ENCODE results near the gene TOR1AIP1.

Gene TOR1AIP1

DNA sequence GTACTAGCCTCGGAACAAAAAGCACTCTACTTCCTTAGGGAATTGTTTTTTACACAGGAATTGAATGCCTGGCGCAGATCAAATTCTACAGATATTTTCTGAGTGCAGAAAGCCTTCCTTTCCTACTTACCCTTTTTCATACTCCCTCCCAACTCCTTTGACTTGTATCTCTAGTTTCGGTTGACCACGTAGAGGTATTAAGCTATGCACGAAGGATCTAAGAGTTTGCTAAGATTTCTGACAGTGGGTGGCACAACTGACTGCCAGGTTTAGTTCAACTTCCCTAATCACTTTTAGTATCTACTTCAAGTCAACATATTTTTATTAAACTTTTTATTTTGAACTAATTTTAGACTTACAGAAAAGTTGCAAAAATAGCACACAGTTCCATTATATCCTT is 9.5 kb upstream of the TOR1AIP1 start:
- Mint-ChIP-seq H3K4me1 (peaks cover 69% of the 10 kb centered on the region), H3K36me3 (peaks cover 5% of the 10 kb centered on the region), H3K9me3 (no peaks in the 10 kb centered on the region), H3K27ac (peak overlapping the region; percentile 65), H3K4me3 (peak overlapping the region; percentile 0), H3K27me3 (no peaks in the 10 kb centered on the region)

DNA sequence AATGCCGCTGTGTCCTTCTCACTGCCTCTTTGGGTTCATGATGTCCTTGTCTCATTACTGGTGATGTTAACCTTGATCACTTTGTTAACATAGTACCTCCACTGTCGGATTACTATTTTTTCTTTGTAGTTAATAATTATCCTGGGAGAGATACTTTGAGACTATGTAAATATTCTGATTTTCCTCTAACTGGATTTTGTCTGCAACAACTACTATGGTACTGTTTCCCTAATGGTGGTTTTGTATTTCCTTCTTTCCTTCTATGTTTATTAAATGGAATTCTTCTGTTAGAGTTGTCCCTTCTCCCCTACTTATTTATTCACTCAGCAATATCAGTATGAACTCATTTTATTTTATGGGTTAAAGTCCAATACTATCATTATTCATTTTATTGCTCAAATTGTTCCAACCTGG is 8.6 kb upstream of the TOR1AIP1 start:
- H3K36me3 Mint-ChIP-seq: peaks cover 4% of the 10 kb centered on the region
- H3K4me1 Mint-ChIP-seq: peaks cover 69% of the 10 kb centered on the region
- H3K9me3 Mint-ChIP-seq: no peaks in the 10 kb centered on the region
- H3K4me3 Mint-ChIP-seq: no peak overlapping the region
- H3K27ac Mint-ChIP-seq: no peak overlapping the region
- H3K27me3 Mint-ChIP-seq: no peaks in the 10 kb centered on the region

DNA sequence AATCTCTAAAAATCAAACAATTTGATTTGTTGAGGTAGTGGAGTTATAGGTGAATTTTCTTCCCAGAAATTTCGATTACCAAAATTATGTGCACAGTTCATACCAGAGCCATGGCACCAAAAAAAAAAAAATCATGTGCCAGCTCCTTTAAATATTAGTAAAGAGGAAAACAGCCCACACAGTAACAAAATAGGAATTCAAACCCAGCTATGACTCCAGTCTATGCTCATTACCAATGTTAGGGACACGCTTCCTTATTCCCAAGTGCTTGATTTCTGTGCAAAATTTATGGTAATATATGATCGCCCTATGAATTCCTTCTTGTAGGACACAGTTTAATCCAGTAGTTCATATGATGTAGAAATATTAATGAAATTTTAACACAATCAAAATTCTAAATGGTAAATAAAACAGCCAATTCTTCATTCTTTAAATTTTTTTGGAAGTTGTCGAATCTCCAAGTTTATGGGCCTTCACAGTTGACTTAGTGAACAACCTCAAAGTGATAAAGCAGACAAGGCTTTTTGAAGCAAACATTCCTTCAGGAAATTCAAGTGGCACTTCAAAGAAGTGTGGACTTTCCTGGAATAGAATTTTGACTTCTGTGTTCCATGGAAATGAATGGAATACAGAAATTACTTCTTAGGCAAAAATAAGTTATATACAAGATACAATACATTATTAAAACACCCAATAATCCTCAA is 6.3 kb upstream of the TOR1AIP1 start:
- H3K9me3 Mint-ChIP-seq: no peaks in the 10 kb centered on the region
- peak overlapping the region; percentile 33 for H3K4me3 Mint-ChIP-seq
- H3K4me1 Mint-ChIP-seq: peaks cover 81% of the 10 kb centered on the region
- H3K27me3 Mint-ChIP-seq: no peaks in the 10 kb centered on the region
- no peak overlapping the region for H3K27ac Mint-ChIP-seq
- peaks cover 4% of the 10 kb centered on the region for H3K36me3 Mint-ChIP-seq

DNA sequence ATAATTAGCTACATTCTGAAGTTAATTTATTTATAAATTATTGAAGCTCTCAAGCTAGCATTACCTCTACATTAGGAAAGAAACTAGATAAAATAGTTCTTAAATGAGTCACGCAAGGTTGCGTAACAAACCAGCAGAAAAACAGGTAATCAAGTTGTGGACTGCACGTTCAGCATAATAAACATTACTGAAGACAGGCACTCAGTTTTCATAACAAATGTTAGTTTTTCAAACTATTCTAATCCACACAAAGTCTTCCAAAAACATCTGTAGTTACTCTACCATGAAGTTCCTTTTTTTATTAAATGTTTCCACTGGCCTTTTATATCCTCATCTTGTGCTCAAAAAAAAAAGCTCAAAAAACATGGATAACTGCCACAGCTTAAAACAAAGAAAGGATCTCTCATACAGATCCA is 5.8 kb upstream of the TOR1AIP1 start:
- peaks cover 81% of the 10 kb centered on the region for H3K4me1 Mint-ChIP-seq
- no peaks in the 10 kb centered on the region for H3K27me3 Mint-ChIP-seq
- no peak overlapping the region for H3K27ac Mint-ChIP-seq
- H3K9me3 Mint-ChIP-seq: no peaks in the 10 kb centered on the region
- peaks cover 4% of the 10 kb centered on the region for H3K36me3 Mint-ChIP-seq
- H3K4me3 Mint-ChIP-seq: peak overlapping the region; percentile 90

DNA sequence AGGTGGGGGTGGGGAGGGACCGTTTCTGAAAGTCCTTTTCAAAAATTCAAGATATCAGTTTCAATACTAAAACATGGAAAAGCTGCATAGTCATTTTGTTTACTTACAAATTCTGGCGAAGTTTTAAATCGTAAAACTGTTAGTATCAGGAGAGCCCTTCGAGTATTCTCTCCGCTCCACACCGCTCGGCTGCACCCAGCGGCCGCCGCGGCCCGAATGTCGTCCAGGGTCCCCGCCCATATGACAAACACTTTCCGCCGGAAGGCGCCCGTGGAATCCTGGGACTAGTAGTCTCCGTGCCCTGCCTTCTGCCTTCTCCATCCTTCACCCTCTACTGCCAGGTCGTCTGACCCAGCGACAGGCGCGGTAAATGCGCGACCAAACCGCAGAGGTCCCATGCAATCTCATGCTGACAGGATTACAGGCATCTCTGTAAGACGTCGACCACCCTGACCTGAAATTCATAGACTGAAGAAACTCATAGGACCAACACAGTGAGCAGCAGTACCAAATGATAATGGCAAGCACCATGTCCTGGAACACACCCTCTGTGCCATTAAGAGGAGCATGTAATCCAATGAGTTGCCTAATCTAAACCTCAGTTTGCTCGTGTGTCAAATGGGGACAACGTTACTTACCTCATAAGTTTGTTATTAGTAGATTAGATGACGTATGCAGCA is 4.4 kb upstream of the TOR1AIP1 start, which contains the start of gene TOR1AIP2:
TSS of gene TOR1AIP2 (minus strand) at position 218 of the 680 bp plus-strand sequence. CDS start 25,138 bp downstream, outside the sequence.
- no peaks in the 10 kb centered on the region for H3K27me3 Mint-ChIP-seq
- peaks cover 73% of the 10 kb centered on the region for H3K4me1 Mint-ChIP-seq
- H3K36me3 Mint-ChIP-seq: peaks cover 6% of the 10 kb centered on the region
- peak within 1 kb of the TSS; percentile 94 for H3K27ac Mint-ChIP-seq
- no peaks in the 10 kb centered on the region for H3K9me3 Mint-ChIP-seq
- peak within 1 kb of the TSS; percentile 90 for H3K4me3 Mint-ChIP-seq

DNA sequence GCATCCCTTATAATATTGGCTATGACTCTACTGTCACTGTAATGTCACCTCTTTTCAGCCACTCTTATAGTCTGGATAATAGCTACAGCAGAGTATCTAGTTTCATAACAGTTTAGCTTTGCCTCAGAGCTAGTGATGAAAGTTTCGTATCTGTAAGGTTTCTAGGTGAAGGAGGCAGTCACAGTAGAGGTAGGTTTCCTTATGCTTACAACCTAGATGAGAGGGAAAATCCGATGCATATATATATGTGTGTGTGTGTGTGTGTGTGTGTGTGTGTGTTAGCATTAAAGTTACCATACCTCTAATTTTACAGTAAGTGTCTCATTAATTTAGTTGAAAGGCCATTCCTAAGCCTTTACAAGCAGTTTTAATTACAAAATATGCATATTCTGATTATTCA is 2.3 kb upstream of the TOR1AIP1 start:
- Mint-ChIP-seq H3K4me1 (peaks cover 69% of the 10 kb centered on the region), H3K9me3 (no peaks in the 10 kb centered on the region), H3K27ac (peak overlapping the region; percentile 65), H3K4me3 (peak overlapping the region; percentile 36), H3K36me3 (peaks cover 8% of the 10 kb centered on the region), H3K27me3 (no peaks in the 10 kb centered on the region)

DNA sequence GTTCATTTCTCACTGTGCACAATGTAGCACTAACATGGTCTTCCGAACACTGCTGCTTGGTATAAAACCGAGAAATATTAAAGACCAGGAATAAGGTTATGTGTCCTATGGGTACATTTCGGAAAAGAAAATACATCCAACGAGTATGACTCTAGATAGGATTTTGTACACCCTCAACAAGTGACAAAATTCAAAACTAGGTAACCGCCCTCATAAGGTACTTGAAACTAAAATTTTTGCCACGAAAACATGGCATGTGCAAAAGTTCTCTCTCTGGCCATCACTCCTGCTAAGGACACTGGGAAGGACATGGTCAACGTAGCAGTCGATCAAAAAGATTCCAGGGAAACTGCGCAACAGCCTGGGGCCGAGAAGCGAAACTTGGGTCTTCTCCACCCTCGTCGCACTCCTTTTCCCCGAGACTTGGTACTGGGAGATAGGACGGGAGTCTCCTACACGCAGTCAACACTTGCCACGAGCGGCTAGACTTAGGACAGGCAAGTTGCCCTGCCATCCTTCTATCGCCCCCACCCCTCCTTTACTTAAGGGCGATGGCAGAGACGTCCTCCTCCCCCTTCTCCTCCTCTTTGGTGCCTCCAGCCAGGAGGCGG is 338 bp upstream of the TOR1AIP1 start:
- Mint-ChIP-seq H3K27ac (peak overlapping the region; percentile 100), H3K36me3 (peaks cover 12% of the 10 kb centered on the region), H3K4me1 (peaks cover 63% of the 10 kb centered on the region), H3K27me3 (no peaks in the 10 kb centered on the region), H3K9me3 (no peaks in the 10 kb centered on the region), H3K4me3 (peak overlapping the region; percentile 95)

DNA sequence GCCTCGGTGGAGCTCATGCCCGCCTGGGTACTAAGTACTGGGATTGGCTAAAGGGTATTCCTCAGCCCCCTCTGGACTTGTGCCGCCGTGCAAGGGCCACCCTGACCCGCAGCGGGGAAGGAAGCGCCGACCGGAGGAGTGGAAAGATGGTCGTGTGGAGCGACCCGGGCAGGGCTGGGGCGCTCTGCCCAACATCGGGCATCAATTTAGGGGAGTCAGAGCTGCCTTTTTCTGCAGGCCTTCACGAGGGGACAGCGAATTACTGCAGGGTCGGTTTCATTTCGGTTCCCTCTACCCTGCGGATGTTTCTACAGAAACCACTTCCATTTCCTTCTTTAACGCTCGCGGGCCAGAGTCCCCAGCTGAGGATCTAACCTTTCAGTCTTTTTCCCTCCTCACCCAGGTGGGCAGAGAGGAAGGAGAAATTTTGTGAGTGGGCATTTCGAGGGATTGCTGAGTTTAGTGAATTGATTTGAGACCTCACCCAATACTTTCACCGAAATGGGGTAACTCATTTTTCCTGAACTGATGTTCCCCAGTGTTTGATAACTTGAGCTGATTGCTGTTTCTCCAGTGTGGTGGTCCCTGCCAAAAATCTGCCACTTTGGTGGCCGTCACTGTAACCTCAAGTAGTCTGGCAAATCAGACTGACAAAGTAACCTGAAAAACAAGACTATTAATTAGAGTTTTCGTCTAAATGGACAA is 1.1 kb downstream of the TOR1AIP1 start:
- H3K27ac Mint-ChIP-seq: peak overlapping the region; percentile 100
- H3K4me1 Mint-ChIP-seq: peaks cover 69% of the 10 kb centered on the region
- no peaks in the 10 kb centered on the region for H3K27me3 Mint-ChIP-seq
- peak overlapping the region; percentile 95 for H3K4me3 Mint-ChIP-seq
- H3K36me3 Mint-ChIP-seq: peaks cover 12% of the 10 kb centered on the region
- H3K9me3 Mint-ChIP-seq: no peaks in the 10 kb centered on the region

DNA sequence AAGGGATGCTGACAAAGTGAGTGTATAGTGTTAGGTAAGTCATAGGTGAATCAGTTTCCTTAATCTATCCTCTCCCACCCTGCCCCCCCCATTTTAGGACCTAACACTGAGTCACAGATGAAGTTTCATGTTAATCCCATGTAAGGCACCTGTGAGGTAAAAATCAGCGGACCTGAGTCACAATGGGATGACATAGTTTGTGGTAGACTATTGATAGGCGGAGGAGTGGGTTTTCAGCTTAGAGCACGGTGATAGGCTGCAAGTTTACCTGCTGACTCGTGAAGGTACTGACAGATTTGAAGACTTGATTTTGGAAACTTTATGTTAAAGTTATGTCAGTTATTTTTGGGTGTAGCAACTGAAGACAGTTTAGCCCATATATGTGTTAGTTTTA is 1.7 kb downstream of the TOR1AIP1 start:
- peaks cover 66% of the 10 kb centered on the region for H3K4me1 Mint-ChIP-seq
- H3K36me3 Mint-ChIP-seq: peaks cover 12% of the 10 kb centered on the region
- no peaks in the 10 kb centered on the region for H3K9me3 Mint-ChIP-seq
- no peaks in the 10 kb centered on the region for H3K27me3 Mint-ChIP-seq
- peak overlapping the region; percentile 95 for H3K4me3 Mint-ChIP-seq
- H3K27ac Mint-ChIP-seq: peak overlapping the region; percentile 100

DNA sequence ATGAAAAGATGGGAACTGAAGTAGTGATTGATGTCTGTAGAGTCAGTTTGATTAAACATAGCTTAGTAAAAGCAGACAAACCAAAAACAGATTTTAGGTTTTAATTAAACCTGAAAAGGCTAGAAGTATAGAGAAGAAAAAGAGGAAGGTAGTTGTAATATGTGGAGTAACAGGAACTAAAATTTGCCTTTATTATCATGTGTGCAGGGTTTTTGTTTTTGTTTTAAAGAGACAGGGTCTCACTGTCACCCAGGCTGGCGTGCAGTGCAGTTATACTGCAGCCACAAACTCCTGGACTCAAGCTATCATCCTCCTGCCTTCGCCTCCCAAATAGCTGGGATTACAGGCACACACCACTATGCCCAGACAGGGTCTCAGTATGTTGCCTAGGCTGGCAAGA is 6.0 kb downstream of the TOR1AIP1 start:
- peaks cover 44% of the 10 kb centered on the region for H3K4me1 Mint-ChIP-seq
- H3K4me3 Mint-ChIP-seq: peak overlapping the region; percentile 34
- peak overlapping the region; percentile 44 for H3K27ac Mint-ChIP-seq

DNA sequence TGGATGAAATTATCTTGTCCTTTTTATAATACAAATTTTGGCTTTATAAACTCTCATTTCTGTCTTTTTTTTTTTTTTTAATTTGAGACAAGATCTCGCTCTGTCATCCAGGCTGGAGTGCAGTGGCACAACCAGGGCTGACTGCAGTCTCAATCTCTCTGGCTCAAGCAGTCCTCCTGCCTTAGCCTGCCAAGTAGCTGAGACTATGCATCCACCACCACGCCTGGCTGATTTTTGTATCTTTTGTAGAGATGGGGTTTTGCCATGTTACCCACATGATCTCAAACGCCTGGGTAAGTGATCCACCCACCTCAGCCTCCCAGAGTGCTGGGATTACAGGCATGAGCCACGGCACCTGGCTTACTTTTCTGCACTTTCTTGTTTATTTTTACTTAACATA is 7.5 kb downstream of the TOR1AIP1 start:
- no peaks in the 10 kb centered on the region for H3K27me3 Mint-ChIP-seq
- H3K4me3 Mint-ChIP-seq: no peak overlapping the region
- H3K9me3 Mint-ChIP-seq: no peaks in the 10 kb centered on the region
- H3K27ac Mint-ChIP-seq: no peak overlapping the region
- peaks cover 31% of the 10 kb centered on the region for H3K4me1 Mint-ChIP-seq
- peaks cover 6% of the 10 kb centered on the region for H3K36me3 Mint-ChIP-seq

More for the DNA sequence above, 6.0 kb downstream of the TOR1AIP1 start:
- no peaks in the 10 kb centered on the region for H3K27me3 Mint-ChIP-seq
- H3K9me3 Mint-ChIP-seq: no peaks in the 10 kb centered on the region
- peaks cover 10% of the 10 kb centered on the region for H3K36me3 Mint-ChIP-seq

DNA sequence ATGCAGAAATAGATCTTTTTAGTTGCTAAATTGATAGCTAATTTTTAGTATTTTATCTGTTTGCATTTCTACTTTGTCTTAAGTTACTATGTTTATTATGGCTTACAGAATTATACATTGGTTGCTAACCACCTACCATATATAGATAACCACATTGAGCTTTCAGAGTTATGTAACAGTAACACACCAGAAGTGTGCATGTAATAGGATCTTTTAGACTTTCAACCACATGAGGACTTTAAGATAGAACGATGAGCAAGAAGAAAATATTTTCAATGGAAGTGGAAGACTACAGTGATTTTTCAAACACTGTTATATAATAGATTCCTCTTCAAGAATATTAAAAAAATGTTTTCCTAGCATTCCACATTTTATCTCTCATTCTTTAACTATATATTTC is 28.8 kb downstream of the TOR1AIP1 start:
- Mint-ChIP-seq H3K27ac (no peak overlapping the region), H3K4me3 (no peak overlapping the region), H3K9me3 (no peaks in the 10 kb centered on the region), H3K36me3 (peaks cover 12% of the 10 kb centered on the region), H3K4me1 (peaks cover 10% of the 10 kb centered on the region), H3K27me3 (no peaks in the 10 kb centered on the region)

DNA sequence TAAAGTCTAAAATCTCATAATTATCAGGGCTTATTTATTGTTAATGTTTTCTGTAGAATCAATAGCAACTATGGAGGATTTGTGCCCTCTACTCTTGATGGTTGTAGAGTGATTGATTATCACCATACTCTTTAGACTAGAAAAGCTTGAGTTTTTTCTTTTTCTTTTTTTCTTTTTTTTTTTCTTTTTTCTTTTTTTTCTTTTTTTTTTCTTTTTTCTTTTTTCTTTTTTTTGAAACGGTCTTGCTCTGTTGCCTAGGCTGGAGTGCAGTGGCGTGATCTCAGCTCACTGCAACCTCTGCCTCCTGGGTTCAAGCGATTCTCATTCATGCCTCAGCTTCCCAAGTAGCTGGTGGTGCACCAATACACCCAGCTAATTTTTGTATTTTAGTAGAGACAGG is 29.7 kb downstream of the TOR1AIP1 start:
- Mint-ChIP-seq H3K27ac (no peak overlapping the region), H3K4me1 (peaks cover 10% of the 10 kb centered on the region), H3K27me3 (no peaks in the 10 kb centered on the region), H3K4me3 (no peak overlapping the region), H3K9me3 (no peaks in the 10 kb centered on the region), H3K36me3 (peaks cover 10% of the 10 kb centered on the region)

DNA sequence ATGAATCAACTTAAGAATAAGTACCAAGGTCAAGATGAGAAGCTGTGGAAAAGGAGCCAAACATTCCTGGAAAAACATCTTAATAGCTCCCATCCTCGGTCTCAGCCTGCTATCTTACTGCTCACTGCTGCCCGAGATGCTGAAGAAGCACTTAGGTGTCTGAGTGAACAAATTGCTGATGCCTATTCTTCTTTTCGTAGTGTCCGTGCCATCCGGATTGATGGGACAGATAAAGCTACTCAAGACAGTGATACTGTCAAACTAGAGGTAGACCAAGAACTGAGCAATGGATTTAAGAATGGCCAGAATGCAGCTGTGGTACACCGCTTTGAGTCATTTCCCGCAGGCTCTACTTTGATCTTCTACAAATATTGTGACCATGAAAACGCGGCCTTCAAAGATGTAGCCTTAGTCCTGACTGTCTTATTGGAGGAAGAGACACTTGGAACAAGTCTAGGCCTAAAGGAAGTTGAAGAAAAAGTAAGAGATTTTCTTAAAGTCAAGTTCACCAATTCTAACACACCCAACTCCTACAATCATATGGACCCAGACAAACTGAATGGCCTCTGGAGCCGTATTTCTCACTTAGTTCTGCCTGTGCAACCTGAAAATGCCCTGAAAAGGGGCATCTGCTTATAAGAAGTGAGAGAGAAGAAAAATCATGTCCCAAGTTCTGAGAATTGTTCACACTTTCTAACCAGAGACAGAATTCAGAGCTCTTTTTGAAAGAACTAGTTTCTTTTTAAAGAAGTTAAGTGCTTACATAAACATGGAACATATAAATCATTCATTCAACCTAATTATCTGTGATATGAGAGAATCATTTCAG is 35.7 kb downstream of the TOR1AIP1 start:
- Mint-ChIP-seq H3K27ac (peak overlapping the region; percentile 51), H3K9me3 (no peaks in the 10 kb centered on the region), H3K4me1 (peaks cover 9% of the 10 kb centered on the region), H3K27me3 (no peaks in the 10 kb centered on the region), H3K36me3 (peaks cover 13% of the 10 kb centered on the region), H3K4me3 (no peak overlapping the region)

DNA sequence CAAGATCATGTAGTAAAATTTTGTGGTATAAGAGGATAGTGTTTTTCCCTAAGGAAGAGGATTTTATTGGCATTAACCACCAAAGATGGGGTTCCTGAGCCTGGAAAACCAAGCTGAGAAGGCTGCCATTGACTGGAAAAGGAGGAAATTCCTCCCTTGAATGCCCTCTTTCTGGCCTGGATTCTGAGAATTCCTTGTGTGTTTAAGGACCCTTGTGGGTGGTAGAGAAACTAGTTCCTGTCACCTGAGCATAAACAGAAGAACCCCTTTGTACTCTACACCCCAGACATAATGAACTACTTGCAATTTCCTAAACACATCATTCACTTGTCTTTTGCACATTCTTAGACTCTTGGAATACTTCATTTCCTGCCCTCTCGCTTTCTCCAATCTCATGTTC is 39.4 kb downstream of the TOR1AIP1 start:
- Mint-ChIP-seq H3K9me3 (no peaks in the 10 kb centered on the region), H3K36me3 (peaks cover 13% of the 10 kb centered on the region), H3K27ac (no peak overlapping the region), H3K27me3 (no peaks in the 10 kb centered on the region), H3K4me3 (no peak overlapping the region), H3K4me1 (peaks cover 9% of the 10 kb centered on the region)

Measured in activated naive CD4-positive, alpha-beta T cell treated with anti-CD3 and anti-CD28 coated beads, Interleukin-2, amount 50 U/mL, for 24 hours (primary cell).